Activated CD8-positive, alpha-beta memory T cell treated with anti-CD3 and anti-CD28 coated beads, Interleukin-2, amount 50 U/mL, for 48 hours (primary cell): ENCODE data around the gene NECAB2.

Experiments used
- DNase-seq: peaks from one replicate; pipeline ENCODE4 v3.0.0-alpha.2; 2020

Gene NECAB2

DNA sequence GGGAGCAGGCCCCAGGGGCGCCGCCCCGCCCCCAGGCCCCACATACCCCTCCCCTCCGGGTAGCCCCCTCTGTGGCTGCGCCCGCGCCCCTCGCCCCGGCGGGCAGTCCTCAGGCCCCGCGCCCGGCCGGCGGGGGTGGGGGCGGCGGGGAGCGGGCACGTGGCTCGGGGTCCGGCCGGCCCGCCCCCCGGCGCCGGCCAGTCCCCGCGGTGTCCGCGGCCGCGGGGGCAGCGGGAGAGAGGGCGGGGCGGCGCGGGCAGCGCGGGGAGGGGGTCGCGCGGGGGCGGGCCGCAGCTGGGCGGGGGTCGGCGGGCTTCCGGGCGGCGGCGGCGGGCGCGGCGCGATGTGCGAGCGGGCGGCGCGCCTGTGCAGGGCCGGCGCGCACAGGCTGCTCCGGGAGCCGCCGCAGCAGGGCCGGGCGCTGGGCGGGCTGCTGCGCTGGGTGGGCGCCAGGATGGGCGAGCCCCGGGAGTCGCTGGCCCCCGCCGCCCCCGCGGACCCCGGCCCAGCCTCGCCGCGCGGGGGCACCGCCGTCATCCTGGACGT, 335 bp downstream of the NECAB2 start:
- DNase-seq = no peak

DNA sequence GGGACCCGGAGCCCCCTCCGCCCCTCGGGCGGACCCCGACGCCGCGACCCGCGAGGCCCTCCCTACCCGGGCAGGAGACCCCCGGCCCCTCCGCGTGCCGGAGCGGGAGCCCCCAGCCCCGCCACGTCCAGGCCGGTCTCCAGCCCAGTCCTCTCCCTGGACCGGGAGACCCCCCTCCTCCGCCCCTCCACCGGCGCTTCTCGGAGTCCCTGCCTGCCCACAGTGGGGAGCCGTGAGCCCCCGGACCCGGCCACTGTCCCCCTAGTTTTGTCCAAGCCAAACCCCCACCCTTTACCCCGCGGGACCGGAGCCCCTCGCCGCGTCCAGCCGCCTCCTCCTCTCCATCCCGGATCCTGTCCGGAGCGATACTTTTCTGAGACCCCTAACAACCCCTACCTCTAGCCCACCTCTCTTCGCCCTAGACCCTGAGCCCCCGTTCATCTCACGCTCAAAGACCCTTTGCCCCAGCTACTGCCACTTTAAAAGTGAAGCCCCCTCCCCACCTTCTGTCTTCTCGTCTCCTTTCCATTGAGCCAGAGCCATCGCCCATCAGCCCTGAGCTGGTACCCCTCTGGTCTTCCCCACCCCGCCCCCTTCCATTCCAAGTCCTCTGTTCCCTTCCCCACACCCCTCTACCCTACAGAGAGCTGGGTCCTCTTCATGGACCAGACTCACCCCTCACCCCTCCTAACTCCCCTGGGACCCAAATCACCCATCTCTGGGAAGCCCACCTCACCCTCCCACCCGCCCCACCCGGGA, 1.0 kb downstream of the NECAB2 start:
- DNase-seq = no peak

DNA sequence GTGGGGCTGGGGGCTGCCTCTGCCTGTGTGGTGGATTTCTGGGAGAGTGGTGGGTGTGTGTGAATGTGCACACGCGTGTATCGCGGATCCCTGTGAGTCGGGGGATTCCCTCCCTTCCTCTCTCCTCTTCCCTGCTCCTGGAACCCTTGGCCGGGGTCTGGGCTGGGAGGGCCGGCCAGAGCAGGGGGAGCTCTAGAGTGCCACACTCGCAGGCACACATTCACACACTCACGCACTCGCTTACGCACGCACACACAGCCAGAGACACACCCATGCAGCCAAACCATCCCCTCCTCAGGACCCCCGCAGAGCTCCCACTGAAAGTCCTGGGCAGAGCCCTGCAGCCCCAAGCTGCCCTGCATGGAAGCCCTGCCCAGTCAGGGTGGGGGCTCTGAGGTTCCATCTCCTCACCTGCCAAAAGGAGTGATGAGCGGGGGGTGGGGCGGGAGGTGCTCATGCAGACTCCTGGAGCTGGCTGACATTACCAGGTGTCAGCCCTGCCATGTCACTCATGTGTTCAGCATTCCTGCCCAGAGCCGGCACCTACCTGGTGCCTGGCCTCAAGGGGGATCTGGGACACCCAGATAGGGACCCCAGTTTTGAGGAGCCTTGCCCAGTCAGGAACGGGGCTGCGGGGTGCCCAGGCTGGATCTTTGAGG, 1.9 kb downstream of the NECAB2 start:
- DNase-seq = no peak

GRCh38 chr16:83970430-83970815, 2.4 kb downstream of the NECAB2 start:
- DNase-seq = no peak

DNA sequence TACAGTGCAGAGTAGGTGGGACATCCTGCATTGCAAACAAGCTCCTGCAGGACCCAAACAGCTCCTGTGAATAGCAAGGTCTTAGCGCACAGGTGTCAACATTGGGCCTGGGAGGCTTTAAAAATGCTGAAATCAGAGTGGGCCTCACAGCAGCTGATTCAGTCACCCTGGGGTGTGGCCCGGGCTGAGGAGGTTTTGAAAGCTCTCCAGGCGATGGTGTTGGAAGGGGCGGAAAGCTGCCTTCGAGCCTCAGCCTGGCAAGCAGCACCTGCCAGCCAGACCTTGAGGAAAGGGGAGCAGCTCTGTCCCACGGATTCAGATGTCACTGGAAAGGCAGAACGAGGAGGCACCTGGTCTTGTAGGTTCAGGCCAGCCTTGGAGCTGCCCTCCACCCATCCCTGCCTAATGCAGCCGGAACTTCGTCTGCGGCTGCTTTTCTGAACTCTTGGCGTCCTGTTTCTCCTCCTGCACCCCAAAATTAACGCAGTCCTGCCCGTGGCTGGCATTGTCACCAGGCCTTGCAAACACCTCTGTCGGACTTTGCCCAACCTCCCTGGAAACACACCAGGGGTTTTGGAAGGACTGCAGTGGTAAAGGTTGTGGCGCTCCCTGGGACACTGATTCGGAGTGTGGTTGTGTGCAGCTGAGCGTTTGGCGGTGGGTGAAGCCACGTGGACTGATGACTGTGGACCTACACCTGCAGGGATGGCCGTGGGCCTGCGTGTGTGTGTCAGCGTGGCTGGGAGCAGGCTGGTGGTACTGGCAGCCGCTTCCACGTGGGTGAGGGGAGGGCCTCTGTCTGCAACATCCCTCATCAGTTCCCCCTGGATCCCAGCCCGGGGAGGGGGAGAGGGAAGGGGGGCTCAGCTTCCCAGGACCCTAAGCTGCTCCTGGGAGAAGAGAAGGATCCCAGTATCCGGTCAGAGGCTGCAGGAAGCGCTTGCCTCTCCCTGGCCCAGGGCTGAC, 3.4 kb downstream of the NECAB2 start:
- DNase-seq = no peak

- no peak for DNase-seq
These were observed 4.4 kb downstream of the NECAB2 start for GRCh38 chr16:83972256-83973008.

DNA sequence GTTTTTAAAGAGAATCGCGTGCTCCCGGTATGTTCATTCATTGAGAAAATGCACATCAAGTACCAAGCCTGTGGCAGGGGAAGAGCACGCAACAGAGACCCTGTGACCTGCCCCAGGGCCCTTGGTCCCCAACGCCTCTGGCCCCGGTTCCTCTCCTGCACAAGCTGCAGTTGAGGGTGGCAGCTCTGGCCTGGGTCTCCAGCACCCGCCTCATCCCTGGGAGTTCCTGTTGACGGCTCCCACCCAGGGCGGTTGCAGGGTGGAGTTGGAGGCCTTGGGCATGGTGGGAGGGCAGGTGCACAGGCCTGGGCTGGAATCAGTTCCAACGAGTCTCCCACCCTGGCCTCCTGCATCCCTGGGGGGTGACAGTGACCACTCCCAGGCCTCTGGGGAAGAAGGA, 5.0 kb downstream of the NECAB2 start:
- DNase-seq = no peak

GRCh38 chr16:83973581-83974385, 5.7 kb downstream of the NECAB2 start:
- no peak for DNase-seq

- DNase-seq = no peak
These were observed 6.4 kb downstream of the NECAB2 start for GRCh38 chr16:83974475-83974874.

DNA sequence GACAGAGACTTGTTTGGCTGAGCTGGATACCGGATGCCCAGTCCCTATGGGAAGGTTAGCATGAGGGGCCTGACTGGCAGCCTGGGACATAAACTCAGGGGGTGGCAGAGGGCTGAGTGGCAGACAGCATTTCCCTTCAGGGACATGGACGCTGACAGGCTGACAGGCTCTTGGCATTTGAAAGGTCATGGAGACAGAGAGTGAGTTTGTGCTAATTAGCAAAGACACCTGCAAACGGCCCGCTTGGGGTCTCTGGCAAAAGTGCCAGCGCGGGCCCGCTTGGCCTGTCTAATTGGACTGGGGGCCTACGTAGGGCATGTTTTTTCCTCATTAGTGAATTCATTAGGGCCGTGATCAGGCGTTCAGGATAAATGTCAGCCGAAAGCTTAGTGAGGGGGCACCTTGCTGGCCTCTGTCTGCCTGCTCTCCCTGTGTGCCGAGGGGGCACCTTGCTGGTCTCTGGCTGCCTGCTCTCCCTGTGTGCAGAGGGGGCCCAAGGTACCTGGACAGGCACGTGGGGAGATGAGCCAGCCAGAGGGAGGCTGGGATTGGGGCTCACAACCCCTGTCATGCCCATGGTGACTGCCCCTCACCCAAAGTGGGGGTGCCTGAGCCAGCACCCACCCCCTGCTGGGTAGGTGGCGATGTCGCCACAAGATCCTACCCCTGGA, 7.7 kb downstream of the NECAB2 start:
- DNase-seq = no peak

DNA sequence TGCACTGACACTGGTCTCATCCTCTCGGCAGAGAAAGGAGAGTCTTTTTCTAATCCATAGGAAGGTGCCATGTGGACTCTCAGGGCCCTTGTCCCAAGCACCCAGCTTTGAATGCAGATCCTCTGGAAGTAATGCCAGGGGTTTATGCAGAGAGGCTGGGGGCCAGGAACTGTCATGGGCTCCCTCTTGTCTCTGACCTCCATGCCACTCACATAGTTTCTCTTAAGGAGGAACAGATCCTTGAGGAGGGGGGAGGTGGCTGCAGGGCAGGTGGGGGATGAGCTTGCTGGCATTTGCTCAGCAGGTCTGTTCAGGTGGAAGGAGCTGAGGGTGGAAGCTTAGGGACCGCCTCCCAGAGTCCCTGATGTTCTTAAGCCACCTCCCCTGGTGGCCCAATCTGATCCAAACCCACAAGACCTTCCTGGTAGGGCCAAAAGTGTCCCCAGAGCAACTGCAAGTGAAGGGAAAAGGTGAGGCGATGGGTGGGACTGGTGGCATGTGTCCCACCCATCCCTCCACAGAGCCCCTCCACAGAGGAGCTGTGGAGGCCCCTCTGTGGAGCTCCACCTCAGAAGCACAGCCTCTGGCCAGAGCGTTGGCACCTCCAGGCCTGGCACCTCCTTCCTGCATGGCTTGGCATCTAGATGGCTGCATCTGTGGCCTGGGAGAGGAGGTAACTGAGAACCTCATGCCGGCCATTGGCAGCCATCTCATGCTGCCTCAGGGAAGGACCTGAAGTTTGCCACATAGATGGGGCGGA, 9.2 kb downstream of the NECAB2 start:
- no peak for DNase-seq

DNA sequence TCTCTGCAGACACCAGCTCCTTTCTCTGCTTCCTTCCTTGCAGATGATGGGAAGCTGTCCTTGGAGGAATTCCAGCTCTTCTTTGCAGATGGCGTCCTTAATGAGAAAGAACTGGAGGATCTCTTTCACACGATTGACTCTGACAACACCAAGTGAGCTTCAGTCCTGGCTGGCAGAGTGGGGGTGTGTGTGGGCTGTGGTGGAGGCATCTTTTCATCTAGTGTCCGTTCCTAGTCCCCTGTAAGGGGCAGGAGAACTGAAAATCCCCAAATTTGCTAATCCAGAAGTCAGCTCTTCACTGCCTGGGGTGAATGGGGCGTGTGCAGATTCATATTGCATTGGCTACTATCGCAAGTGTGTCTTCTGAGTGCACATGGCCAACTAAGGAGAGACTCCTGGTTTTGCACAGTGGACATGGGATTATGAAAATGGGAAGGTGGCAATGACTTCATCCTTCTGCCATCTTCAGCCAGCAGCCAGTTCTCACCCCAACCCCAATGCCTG, 10.4 kb downstream of the NECAB2 start:
- no peak for DNase-seq

DNA sequence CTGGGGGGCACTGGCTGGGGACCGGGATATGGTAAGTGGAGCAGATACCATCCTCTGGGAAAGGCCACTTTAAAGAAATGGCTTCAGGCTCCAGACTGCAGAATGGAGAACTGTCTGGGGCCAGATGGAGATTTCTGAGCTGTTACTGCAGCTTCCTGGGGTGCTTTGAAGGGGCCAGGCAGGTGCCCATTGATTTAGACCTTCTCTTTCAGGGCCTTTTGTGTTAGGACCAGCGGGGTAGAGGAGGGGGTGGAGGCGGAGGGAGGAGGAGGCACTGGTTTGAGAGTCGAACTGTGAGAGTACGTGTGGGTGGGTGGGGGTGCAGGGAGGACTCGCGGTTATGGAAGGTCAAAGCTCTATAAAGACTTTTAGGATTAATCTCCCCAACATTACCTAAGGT, 11.4 kb downstream of the NECAB2 start:
- no peak for DNase-seq

- no peak for DNase-seq
These were observed 12.8 kb downstream of the NECAB2 start for GRCh38 chr16:83980794-83981193.

GRCh38 chr16:83981799-83982198, 13.8 kb downstream of the NECAB2 start:
- no peak for DNase-seq

DNA sequence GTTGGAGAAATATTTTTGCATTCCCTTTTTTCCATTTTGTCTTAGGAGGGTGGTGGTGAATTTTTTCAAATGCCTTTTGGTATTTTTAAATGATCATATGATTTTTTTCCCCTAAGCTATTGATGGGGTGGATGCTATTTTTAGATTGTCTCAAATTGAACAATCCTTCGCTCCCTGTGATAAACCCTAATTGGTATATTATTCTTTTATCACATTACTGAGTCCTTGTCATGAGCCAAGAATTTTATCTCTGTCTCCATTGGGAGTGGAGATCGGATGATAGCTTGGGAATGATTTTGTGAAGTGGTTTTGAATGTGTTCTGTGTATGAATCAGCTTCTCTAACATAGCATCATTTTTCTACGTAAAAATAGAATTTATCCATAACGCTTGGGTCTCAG, 15.4 kb downstream of the NECAB2 start:
- no peak for DNase-seq

DNA sequence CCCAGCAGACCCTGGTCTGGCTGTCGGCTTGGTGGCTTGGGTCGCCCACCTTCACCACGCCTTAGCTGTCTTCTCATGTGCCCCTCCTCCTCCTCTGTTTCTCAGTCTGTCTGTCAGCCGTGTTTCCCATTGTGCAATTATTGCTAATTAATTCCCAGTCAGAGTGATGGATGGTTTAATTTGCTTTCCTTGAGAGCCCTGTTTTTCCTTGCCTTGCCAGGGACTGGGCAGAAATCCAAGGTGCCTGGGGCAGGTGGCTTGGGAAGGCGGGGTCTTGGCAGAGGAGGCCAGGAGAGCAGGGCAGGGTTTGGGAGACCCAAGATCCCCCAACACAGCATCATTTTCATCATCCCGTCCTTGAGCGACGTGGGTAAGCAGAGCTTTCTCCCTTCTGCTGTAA, 21.3 kb downstream of the NECAB2 start:
- no peak for DNase-seq

DNA sequence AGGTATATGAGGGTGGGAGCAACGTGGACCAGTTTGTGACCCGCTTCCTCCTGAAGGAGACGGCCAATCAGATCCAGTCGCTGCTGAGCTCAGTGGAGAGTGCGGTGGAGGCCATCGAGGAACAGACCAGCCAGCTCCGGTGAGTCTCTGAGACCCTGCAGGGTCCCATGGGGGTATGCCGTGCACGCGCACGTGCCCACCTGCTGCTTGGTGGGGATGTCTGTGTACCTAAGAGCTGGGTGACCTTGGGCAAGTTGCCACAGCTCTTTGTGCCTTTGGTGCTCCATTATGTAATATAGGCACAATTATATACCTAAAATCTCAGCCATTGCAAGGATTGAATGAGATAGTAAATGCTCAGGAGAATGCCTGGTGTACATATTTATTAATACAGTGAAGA, 22.4 kb downstream of the NECAB2 start:
- no peak for DNase-seq

GRCh38 chr16:83992624-83993023, 24.6 kb downstream of the NECAB2 start:
- DNase-seq = no peak

- DNase-seq = no peak
These were observed 26.0 kb downstream of the NECAB2 start for GRCh38 chr16:83994087-83994486.
